H1 (cell line): ENCODE results near the gene DLEC1.

Experiments
- BACH1 ChIP-seq: IDR thresholded peaks from 2 replicates; pipeline ENCODE4 v1.6.1; 2012; ENCODE audit warnings: low read length, improper control_type of control experiment
- CREB1 ChIP-seq: IDR thresholded peaks from 2 replicates; pipeline ENCODE4 v1.6.1; 2012; ENCODE audit warnings: inconsistent platforms
- CTCF ChIP-seq, 3 experiments: IDR thresholded peaks; 1 replicate in 2 of 3; 2 replicates in 1 of 3; pipeline versions ENCODE4 v1.5.1 to v1.6.1; 2011; ENCODE audit warnings: low read length in 3 of 3, mild to moderate bottlenecking in 3 of 3, inconsistent platforms in 2 of 3, low read depth in 1 of 3, moderate library complexity in 1 of 3; ENCODE audit not compliant: insufficient read depth in 1 of 3; ENCODE audit errors: control extremely low read depth in 1 of 3
- JUN ChIP-seq: IDR thresholded peaks from 2 replicates; pipeline ENCODE4 v1.6.1; 2011; ENCODE audit warnings: low read depth, mild to moderate bottlenecking, improper control_type of control experiment, low read length
- POLR2AphosphoS5 ChIP-seq: IDR thresholded peaks from 2 replicates; pipeline ENCODE4 v1.6.1; 2011; ENCODE audit warnings: low read depth, low read length
- SP1 ChIP-seq: IDR thresholded peaks from 2 replicates; pipeline ENCODE4 v1.6.1; 2011; ENCODE audit warnings: low read depth, low read length
- SRF ChIP-seq: IDR thresholded peaks from 2 replicates; pipeline ENCODE4 v1.6.1; 2011; ENCODE audit warnings: mild to moderate bottlenecking, low read depth, low read length, moderate library complexity
- SUZ12 ChIP-seq: fragments of 200-600 bp; sonication (generic); IDR thresholded peaks from 2 replicates; pipeline ENCODE4 v1.6.1; 2012; ENCODE audit warnings: mild to moderate bottlenecking, inconsistent platforms, low read length, moderate library complexity, mixed read lengths

- TF ChIP-seq SUZ12 (no peak), CTCF (IDR thresholded peaks at IDR 0.05; ENCODE audit: control extremely low read depth in 1 of 3, insufficient read depth in 1 of 3, low read depth in 1 of 3, low read length in 3 of 3) (no peak), BACH1 (no peak), CREB1 (no peak), SP1 (no peak), SRF (no peak), POLR2AphosphoS5 (no peak), JUN (no peak)
Observed at GRCh38 chr3:37991109-37991508, 47.9 kb upstream of the DLEC1 start.
